Limb (tissue), 2 donors: ENCODE results near the gene NDE1.

Experiments used
- DNase-seq, 2 donors: peaks; one replicate each; pipeline ENCODE4 v3.0.0-alpha.2; 2016; ENCODE audit errors: extremely low spot score in 2 of 2

The NDE1 gene

GRCh38 chr16:15765880-15766279 lies 115.8 kb downstream of the NDE1 start:
- DNase-seq = peak; percentile 41 to 43

DNA sequence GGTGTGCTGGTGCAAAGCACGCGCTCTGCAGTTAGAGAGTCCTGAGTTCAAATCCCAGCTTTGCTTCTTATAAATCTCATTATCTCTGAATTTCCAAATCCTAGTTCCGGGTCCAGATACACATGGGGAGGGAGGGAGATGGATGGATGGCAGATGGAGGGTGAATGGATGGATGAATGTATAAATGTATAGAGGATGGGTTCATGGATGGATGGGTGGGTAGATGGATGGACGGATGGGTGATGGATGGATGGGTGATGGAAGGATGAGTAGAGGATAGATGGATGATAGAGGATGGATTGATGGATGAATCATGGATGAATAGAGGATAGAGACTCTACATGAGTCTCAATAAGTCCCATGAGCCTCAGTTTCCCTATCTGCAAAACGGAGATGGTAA lies 116.9 kb downstream of the NDE1 start:
- DNase-seq = no peak

- no peak for DNase-seq
Observed at GRCh38 chr16:15768201-15768600, 118.2 kb downstream of the NDE1 start.

DNA sequence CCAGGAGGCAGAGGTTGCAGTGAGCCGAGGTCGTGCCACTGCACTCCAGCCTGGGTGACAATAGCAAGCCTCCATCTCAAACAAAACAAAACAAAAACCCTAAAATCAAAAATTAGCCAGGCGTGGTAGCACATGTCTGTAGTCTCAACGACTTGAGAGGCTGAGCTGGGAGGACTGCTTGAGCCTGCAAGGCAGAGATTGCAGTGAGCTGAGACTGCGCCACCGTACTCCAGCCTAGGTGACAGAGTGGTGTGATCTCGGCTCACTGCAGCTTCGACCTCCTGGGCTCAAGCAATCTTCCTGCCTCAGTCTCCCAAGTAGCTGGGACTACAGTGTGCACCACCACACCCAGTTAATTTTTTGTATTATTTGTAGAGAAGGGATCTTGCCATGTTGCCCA lies 119.2 kb downstream of the NDE1 start:
- no peak for DNase-seq

DNA sequence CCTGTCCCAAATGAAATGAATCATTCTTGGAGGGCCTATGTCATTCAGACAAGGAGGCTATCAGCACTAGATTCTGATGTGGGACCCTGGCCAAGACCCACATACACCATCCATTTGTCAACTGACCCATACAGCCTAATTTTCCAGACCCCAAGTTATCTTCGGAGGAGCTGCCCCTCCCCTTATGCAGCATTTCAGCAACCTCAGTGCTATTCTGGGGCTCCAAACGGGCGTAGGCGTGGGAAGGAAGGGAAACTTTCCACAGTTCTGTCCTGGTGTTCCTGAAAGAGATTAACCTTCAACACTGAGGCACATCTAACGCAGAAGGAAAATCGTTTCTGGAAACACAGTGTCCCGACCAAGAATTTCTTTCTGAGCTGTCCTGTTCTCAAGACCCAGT lies 120.1 kb downstream of the NDE1 start:
- DNase-seq = no peak

DNA sequence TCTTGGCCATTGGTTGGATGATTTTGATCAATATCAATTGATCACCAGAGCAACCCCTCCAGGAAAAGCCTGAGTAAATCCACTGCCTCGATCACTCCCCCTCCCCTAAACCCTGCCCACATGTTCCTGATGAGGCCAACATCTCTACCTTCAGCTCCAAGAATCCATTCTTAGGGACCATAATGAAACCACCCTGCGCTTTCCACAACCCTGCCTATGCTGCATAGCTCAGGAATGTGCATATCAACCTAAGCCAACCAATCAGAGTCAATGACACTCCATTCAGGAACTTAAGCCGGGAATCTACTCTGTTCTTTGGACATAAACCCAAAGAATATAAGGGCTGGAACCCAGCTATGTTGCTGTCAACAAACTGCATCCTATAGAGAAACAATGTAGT lies 120.5 kb downstream of the NDE1 start:
- DNase-seq = no peak

GRCh38 chr16:15771694-15772093 lies 121.6 kb downstream of the NDE1 start:
- no peak for DNase-seq

DNA sequence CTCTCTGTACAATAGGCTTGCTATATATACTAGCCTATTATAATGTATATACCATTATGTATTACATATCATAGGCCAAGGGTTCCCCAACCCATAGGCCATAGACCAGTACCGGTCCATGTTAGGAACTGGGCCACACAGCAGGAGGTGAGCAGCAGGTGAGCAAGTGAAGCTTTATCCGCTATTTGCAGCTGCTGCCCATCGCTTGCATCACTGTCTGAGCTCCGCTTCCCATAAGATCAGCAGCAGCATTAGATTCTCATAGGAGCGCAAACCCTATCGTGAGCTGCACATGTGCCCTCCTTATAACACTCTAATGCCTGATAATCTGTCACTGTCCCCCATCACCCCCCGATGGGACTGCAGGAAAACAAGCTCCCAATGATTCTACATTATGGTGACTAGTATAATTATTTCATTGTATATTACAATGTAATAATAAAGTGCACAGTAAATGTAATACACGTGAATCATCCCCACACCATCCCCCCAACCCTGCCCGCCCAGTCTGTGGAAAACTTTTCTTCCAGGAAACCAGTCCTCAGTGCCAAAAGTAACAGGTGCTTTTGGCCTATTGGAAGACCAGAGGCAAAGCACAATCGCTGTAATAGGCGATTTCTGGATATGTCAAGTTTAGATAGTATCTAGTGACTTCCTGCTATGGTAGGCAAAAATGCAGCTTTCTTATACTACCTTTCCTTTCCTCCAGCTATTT lies 122.7 kb downstream of the NDE1 start:
- DNase-seq = no peak

- DNase-seq = no peak
Observed at GRCh38 chr16:15773968-15774367, 123.9 kb downstream of the NDE1 start.

DNA sequence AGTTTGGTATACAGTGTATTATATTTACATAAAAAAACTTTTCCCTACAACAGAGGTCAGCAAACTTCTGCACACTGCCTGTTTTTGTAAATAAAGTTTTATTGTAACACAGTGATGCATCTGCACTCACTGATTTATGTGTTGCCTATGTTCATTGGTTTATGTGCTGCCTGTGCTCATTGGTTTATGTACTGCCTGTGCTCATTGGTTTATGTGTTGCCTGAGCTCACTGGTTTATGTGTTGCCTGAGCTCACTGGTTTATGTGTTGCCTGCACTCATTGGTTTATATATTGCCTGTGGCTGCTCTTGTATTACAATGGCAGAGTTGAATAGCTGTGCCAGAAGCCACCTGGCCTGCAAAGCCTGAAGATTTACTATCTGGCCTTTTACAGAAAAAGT lies 125.2 kb downstream of the NDE1 start:
- DNase-seq = no peak

DNA sequence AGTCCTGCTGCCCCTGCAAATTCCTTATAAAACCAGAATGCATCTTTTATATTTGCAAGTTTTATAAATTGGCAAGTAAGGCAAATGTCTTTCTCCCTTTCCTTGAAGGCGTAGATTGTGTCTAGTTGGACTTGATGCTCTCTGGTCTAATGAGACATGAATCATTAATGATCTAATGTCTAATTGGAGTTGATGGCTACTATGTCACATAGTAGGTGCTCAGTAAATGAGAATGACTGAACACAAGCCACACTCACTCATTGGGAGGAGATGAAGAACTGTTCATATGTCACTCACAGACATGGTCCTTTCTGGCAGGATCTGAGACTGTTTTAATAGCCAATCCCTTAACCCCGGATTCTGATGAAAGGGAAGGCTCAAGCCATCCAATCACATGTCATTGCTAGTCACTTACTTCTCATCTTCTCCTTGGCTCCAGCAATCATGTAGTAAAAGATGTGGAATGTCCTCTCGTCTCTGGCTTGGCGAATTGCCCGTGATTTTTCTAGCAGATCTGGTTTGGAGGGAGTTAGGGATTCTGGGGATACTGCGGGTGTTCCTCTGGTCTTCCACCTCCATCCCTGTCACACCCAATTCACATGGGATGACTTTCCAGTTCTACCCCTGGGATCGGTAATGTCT lies 125.7 kb downstream of the NDE1 start:
- DNase-seq = no peak
